Testis (tissue), 3 donors: Measurements from ENCODE around the gene CNTN2. TPM values are rescaled to one million over a fixed set of nuclear protein-coding genes. Genes with fewer than 3 reads are reported as not detected.

Experiments used
- DNase-seq: peaks from one replicate; pipeline ENCODE4 v3.0.0-alpha.2; 2019
- H3K27ac ChIP-seq, 2 donors: fragments of 200-600 bp; sonication (generic); one replicate each; pipeline ENCODE4 v1.5.1; 2019
- H3K27me3 ChIP-seq: fragments of 200-600 bp; sonication (generic); one replicate; pipeline ENCODE4 v1.5.1; 2019
- H3K36me3 ChIP-seq: fragments of 200-600 bp; sonication (generic); one replicate; pipeline ENCODE4 v1.5.1; 2017; ENCODE audit warnings: low read depth; ENCODE audit errors: missing control alignments
- H3K4me1 ChIP-seq: fragments of 200-600 bp; sonication (generic); one replicate; pipeline ENCODE4 v1.5.1; 2019
- H3K4me3 ChIP-seq, 2 donors: fragments of 200-600 bp; sonication (generic); one replicate each; pipeline ENCODE4 v1.5.1; 2017 to 2019
- H3K9me3 ChIP-seq: fragments of 200-600 bp; sonication (generic); one replicate; pipeline ENCODE4 v1.5.1; 2017
- POLR2A ChIP-seq: fragments of 450-650 bp; IDR thresholded peaks from one replicate; pipeline ENCODE4 v1.6.1; 2017; ENCODE audit warnings: antibody characterized with exemption, mild to moderate bottlenecking, moderate library complexity
- WGBS, 2 donors: methylation state at CpG; one replicate each; pipeline ENCODE4 v1.1.5; 2018; 5-methylcytosine and 5-hydroxymethylcytosine counted together
- intact Hi-C: fragments of 100-400 bp; cut with DNase I; formaldehyde crosslinking; loops from one replicate; pipeline ENCODE4 v1.15.1; 2023; ENCODE audit warnings: low total_unique reads
- polyA plus RNA-seq: library from polyadenylated mRNA; stranded (reverse); fragments of 350-450 nt; fragmentation: Illumina TruSeq; extraction: RNeasy Lipid Tissue Mini Kit (QIAGEN cat#74804); gene quantifications from one replicate; pipeline ENCODE4 v1.2.3, GENCODE V29; 2014; ENCODE audit warnings: low read depth, low replicate concordance; ENCODE audit not compliant: insufficient read depth
- total RNA-seq, 2 donors: library from RNA; depleted of rRNA; stranded (reverse); fragments of >200 nt; gene quantifications; one replicate each; pipeline ENCODE4 v1.2.3, GENCODE V29; 2016
- TF ChIP-seq, protein P1 (sequence below), 3 experiments: fragments of 450-650 bp in 2 of 3; fragments of 200-600 bp in 1 of 3; sonication (generic) in 1 of 3; IDR thresholded peaks; one replicate each; pipeline ENCODE4 v1.5.1; 2016 to 2019; ENCODE audit warnings: antibody characterized with exemption in 3 of 3, mild to moderate bottlenecking in 2 of 3, moderate library complexity in 1 of 3

Gene CNTN2
- total and polyA plus RNA-seq, 3 donors from 2014 or later, result 16.4 to 31.9 (median 17.2) TPM

GRCh38 chr1:204997591-204998355 lies 45.2 kb upstream of the CNTN2 start:
- peak overlapping the region; percentile 2 to 7 for H3K27ac ChIP-seq
- no peaks in the 10 kb centered on the region for H3K27me3 ChIP-seq
- 47 to 56% methylated on average over 12 to 16 of the region's 16 CpGs for WGBS, 2 donors
- no peaks in the 10 kb centered on the region for H3K36me3 ChIP-seq
- intact Hi-C loops, result loop anchor here (10.0 kb wide), 1 partner anchor 257 kb away; no protein-coding TSS in a partner anchor
- TF ChIP-seq, protein P1, sequence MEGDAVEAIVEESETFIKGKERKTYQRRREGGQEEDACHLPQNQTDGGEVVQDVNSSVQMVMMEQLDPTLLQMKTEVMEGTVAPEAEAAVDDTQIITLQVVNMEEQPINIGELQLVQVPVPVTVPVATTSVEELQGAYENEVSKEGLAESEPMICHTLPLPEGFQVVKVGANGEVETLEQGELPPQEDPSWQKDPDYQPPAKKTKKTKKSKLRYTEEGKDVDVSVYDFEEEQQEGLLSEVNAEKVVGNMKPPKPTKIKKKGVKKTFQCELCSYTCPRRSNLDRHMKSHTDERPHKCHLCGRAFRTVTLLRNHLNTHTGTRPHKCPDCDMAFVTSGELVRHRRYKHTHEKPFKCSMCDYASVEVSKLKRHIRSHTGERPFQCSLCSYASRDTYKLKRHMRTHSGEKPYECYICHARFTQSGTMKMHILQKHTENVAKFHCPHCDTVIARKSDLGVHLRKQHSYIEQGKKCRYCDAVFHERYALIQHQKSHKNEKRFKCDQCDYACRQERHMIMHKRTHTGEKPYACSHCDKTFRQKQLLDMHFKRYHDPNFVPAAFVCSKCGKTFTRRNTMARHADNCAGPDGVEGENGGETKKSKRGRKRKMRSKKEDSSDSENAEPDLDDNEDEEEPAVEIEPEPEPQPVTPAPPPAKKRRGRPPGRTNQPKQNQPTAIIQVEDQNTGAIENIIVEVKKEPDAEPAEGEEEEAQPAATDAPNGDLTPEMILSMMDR (IDR thresholded peaks at IDR 0.05), result no peak
- no peak for TF ChIP-seq POLR2A
- peaks cover 14% of the 10 kb centered on the region for H3K4me1 ChIP-seq
- no peaks in the 10 kb centered on the region for H3K9me3 ChIP-seq
- peak; percentile 41 for DNase-seq
- H3K4me3 ChIP-seq, result no peak overlapping the region

- Histone ChIP-seq H3K9me3 (no peaks in the 10 kb centered on the region), H3K4me1 (peaks cover 17% of the 10 kb centered on the region), H3K27ac (no peak overlapping the region), H3K27me3 (no peaks in the 10 kb centered on the region), H3K36me3 (no peaks in the 10 kb centered on the region), H3K4me3 (no peak overlapping the region)
- 96 to 98% methylated on average over 13 to 14 of the region's 14 CpGs for WGBS, 2 donors
- no peak for TF ChIP-seq POLR2A
- TF ChIP-seq, protein P1 (IDR thresholded peaks at IDR 0.05), result no peak
- intact Hi-C loops, result no loop called here
- no peak for DNase-seq
Observed at GRCh38 chr1:205001162-205001561, 41.9 kb upstream of the CNTN2 start.

DNA sequence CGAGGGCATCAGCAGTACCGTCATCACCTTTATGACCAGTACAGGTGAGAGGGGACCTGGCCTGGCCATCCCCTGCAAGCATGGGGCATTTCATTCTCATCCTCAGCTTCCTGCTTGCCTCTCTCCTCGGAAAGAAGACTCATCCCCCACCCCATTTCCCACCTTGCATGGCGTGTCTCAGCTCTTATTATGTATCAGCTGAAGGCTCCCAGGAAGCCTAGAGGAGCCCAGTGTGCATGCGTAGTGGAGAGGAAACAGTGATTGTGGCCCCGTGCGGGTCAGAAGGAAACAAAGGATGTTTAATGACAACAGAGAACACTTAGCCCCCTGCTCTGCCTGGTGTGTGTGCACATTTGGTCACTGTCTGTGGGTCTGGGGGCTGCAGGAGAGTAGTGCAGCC lies 40.3 kb upstream of the CNTN2 start:
- Histone ChIP-seq H3K27ac (no peak overlapping the region), H3K9me3 (no peaks in the 10 kb centered on the region), H3K27me3 (no peaks in the 10 kb centered on the region), H3K4me1 (peaks cover 11% of the 10 kb centered on the region), H3K4me3 (no peak overlapping the region), H3K36me3 (no peaks in the 10 kb centered on the region)
- 88 to 89% methylated on average over 7 of the region's 7 CpGs for WGBS, 2 donors
- DNase-seq, result no peak
- TF ChIP-seq, protein P1 (IDR thresholded peaks at IDR 0.05), result no peak
- intact Hi-C loops, result no loop called here

DNA sequence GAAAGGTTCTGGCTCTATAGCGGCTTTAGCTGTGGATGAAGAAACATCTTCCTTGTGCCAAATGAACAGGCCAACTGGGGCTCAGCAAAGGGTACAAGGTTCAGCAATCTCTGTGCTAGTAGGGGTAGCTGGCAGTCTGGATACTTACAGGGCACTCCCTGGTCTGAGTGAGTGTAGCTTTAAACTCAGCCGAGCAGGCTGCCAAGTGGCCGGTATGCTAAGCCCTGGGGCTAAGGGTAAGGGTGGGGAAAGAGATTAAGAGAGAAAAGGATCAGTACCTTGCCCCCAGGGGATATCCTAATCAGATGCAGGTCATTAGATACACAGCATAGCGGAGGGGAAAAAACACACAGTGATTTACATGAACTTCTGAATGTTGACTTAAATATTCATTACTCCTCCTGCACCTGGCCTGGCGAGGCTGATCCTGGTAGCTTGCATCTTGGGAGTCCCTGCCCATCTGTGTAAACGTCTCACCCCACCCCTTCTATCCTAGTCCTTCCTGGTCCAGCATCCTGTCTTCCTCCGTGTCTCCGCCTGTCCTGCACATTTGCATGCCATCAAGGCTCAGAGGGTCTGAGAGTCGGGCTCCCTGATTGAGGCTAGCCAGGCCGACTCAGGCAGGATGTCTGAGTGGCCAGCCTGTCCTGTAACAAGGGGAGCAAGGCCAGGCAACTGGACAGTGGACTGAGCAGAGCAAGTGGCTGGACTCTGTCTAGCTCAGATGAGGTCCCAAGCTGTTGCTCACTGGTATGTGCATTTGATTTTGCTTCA lies 39.5 kb upstream of the CNTN2 start:
- 66 to 68% methylated on average over 10 of the region's 10 CpGs for WGBS, 2 donors
- Histone ChIP-seq H3K36me3 (no peaks in the 10 kb centered on the region), H3K27ac (no peak overlapping the region), H3K4me3 (no peak overlapping the region), H3K27me3 (no peaks in the 10 kb centered on the region), H3K4me1 (peaks cover 3% of the 10 kb centered on the region), H3K9me3 (no peaks in the 10 kb centered on the region)
- DNase-seq, result no peak
- no peak for TF ChIP-seq POLR2A
- TF ChIP-seq, protein P1 (IDR thresholded peaks at IDR 0.05), result no peak
- intact Hi-C loops, result no loop called here
